ENCODE data around the gene ABTB2.
A peak's percentile ranks its signal among the peaks of the same experiment; 100 is the strongest.

GRCh38 chr11:34356130-34356529 is 1.7 kb downstream of the ABTB2 start:
- TF ChIP-seq EZH2 (IDR thresholded peaks at IDR 0.05; ENCODE audit: borderline replicate concordance) (no peak), CTCF (IDR thresholded peaks at IDR 0.05; ENCODE audit: poor library complexity) (peak; percentile 10), EZH2phosphoT487 (IDR thresholded peaks at IDR 0.05; ENCODE audit: low read depth, severe bottlenecking, unreplicated experiment) (no peak)
